ENCODE data around the gene DCAF6.

The DCAF6 gene

DNA sequence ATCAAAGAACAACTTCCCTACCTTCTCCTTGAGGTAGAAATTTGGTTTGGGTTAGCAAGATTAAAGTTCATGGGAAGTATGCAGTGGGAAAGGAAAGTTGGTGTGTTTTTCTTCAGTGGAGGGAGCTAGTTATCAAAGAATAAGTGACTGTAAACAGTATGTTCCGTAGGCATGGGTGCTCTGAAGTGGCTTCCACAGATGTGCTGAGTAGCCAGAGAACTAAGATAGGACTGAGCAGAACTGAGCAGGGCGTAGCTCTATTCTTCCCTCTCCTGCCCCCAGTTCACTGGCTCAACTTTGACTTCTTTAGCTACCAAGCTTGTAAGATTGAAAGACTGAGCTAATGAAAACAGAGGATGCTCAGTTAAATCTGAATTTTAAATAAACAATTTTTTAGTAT lies 26.0 kb upstream of the DCAF6 start:
- no CpG with 5 or more reads among the region's 2 CpGs for WGBS, 2 donors (ENCODE audit: extremely low coverage in 2 of 2, insufficient read length in 2 of 2, insufficient replicate concordance in 1 of 2)
- Histone ChIP-seq H3K4me2 (ENCODE audit: insufficient read depth, low read length, poor library complexity, severe bottlenecking) (no peak overlapping the region), H2BK120ac (ENCODE audit: low read depth, low read length) (no peak overlapping the region), H3K18ac (ENCODE audit: low read length) (no peak overlapping the region), H3K27me3 (ENCODE audit: control insufficient read depth in 3 of 3, insufficient read depth in 3 of 3, low read depth in 1 of 3, low read length in 3 of 3) (no peaks in the 10 kb centered on the region), H4K91ac (ENCODE audit: low read depth, low read length, poor library complexity) (no peak overlapping the region), H3K4me1 (ENCODE audit: control insufficient read depth in 2 of 2, insufficient read depth in 1 of 2, low read depth in 1 of 2, low read length in 2 of 2) (peaks cover 1 to 4% of the 10 kb centered on the region in 2 donors), H2BK12ac (ENCODE audit: low read length) (no peak overlapping the region), H2BK5ac (ENCODE audit: low read length) (no peak overlapping the region), H3K9me3 (replicated peaks in 1 of 2; ENCODE audit: control insufficient read depth in 2 of 2, insufficient read depth in 1 of 2, low read depth in 1 of 2, low read length in 2 of 2) (peaks cover 3 to 11% of the 10 kb centered on the region in 2 donors), H2AK5ac (ENCODE audit: low read depth, low read length) (no peak overlapping the region), H3K36me3 (replicated peaks in 1 of 2; ENCODE audit: control insufficient read depth in 2 of 2, insufficient read depth in 2 of 2, low read length in 2 of 2) (peaks cover 0 to 1% of the 10 kb centered on the region in 2 donors), H3K9ac (ENCODE audit: low read depth, low read length, poor library complexity) (no peak overlapping the region), H3K4ac (ENCODE audit: low read length) (no peak overlapping the region), H2BK15ac (ENCODE audit: low read length) (no peak overlapping the region), H3K23ac (ENCODE audit: low read depth, low read length, poor library complexity) (no peak overlapping the region), H4K8ac (ENCODE audit: low read depth, low read length) (no peak overlapping the region), H3K14ac (ENCODE audit: low read length) (no peak overlapping the region), H3K79me1 (ENCODE audit: low read depth, low read length) (no peaks in the 10 kb centered on the region), H3K4me3 (ENCODE audit: low read length in 2 of 2) (no peak overlapping the region), H3K27ac (replicated peaks; ENCODE audit: low read length) (no peak overlapping the region), H2AFZ (ENCODE audit: low read length) (no peak overlapping the region)
- DNase-seq (ENCODE audit: low spot score), result no peak

DNA sequence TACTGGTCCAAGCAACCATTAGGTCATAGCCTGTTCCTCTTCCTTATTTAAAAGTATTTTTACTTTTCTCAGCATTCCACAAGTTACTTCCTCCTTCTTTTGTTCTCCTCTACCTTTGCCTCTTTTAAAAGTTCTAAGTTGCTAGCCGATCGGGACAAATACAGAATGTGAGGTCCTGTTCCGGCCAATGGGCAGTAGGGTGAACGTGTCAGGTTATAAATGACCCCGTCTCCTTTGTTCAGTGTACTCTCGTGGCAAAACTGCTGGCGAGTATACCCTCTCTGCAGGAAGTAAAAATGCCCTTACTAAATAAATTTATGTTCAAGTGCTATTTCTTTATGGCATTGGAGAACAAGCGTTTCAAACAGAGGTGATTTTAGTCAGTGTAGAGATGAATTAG lies 25.1 kb upstream of the DCAF6 start:
- H3K4ac ChIP-seq (ENCODE audit: low read length), result no peak overlapping the region
- H2AFZ ChIP-seq (ENCODE audit: low read length), result no peak overlapping the region
- no peak overlapping the region for H3K18ac ChIP-seq (ENCODE audit: low read length)
- H4K8ac ChIP-seq (ENCODE audit: low read depth, low read length), result no peak overlapping the region
- no peak for DNase-seq (ENCODE audit: low spot score)
- H3K36me3 ChIP-seq (replicated peaks in 1 of 2; ENCODE audit: control insufficient read depth in 2 of 2, insufficient read depth in 2 of 2, low read length in 2 of 2), result peaks cover 0 to 1% of the 10 kb centered on the region in 2 donors
- H2BK5ac ChIP-seq (ENCODE audit: low read length), result no peak overlapping the region
- H2BK120ac ChIP-seq (ENCODE audit: low read depth, low read length), result no peak overlapping the region
- H3K27me3 ChIP-seq (ENCODE audit: control insufficient read depth in 3 of 3, insufficient read depth in 3 of 3, low read depth in 1 of 3, low read length in 3 of 3), result no peaks in the 10 kb centered on the region
- no peak overlapping the region for H3K23ac ChIP-seq (ENCODE audit: low read depth, low read length, poor library complexity)
- no peaks in the 10 kb centered on the region for H3K4me1 ChIP-seq (ENCODE audit: control insufficient read depth in 2 of 2, insufficient read depth in 1 of 2, low read depth in 1 of 2, low read length in 2 of 2)
- H3K27ac ChIP-seq (replicated peaks; ENCODE audit: low read length), result no peak overlapping the region
- no peak overlapping the region for H2BK15ac ChIP-seq (ENCODE audit: low read length)
- no peak overlapping the region for H3K14ac ChIP-seq (ENCODE audit: low read length)
- H2AK5ac ChIP-seq (ENCODE audit: low read depth, low read length), result no peak overlapping the region
- WGBS, 2 donors (ENCODE audit: extremely low coverage in 2 of 2, insufficient read length in 2 of 2, insufficient replicate concordance in 1 of 2), result no CpG with 5 or more reads among the region's 8 CpGs
- no peak overlapping the region for H2BK12ac ChIP-seq (ENCODE audit: low read length)
- no peak overlapping the region for H3K4me2 ChIP-seq (ENCODE audit: insufficient read depth, low read length, poor library complexity, severe bottlenecking)
- peaks cover 3 to 11% of the 10 kb centered on the region in 2 donors for H3K9me3 ChIP-seq (replicated peaks in 1 of 2; ENCODE audit: control insufficient read depth in 2 of 2, insufficient read depth in 1 of 2, low read depth in 1 of 2, low read length in 2 of 2)
- H3K4me3 ChIP-seq (ENCODE audit: low read length in 2 of 2), result no peak overlapping the region
- H3K9ac ChIP-seq (ENCODE audit: low read depth, low read length, poor library complexity), result no peak overlapping the region
- H4K91ac ChIP-seq (ENCODE audit: low read depth, low read length, poor library complexity), result no peak overlapping the region
- no peaks in the 10 kb centered on the region for H3K79me1 ChIP-seq (ENCODE audit: low read depth, low read length)

DNA sequence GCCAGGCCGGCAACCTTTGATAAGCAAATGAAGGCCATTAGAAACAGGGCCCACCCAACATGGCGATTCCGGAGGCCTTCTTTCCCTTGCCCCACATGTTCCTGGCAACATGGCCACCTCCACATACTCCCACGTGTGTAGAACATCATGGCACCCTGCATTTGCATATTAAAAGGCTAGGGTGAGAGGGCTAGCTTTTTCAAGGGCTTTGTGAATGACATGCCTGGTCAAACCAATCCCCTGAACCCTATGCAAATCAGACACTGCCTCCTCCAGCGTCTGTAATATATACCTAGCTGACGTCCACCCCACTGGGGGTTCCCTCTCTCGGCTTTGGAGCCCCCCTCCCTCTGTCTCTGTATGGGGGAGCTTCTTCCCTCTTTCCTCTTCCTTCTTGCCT lies 24.2 kb upstream of the DCAF6 start:
- no peak overlapping the region for H2BK5ac ChIP-seq (ENCODE audit: low read length)
- no peaks in the 10 kb centered on the region for H3K27me3 ChIP-seq (ENCODE audit: control insufficient read depth in 3 of 3, insufficient read depth in 3 of 3, low read depth in 1 of 3, low read length in 3 of 3)
- no peak overlapping the region for H3K23ac ChIP-seq (ENCODE audit: low read depth, low read length, poor library complexity)
- no peak overlapping the region for H4K91ac ChIP-seq (ENCODE audit: low read depth, low read length, poor library complexity)
- H4K8ac ChIP-seq (ENCODE audit: low read depth, low read length), result no peak overlapping the region
- peaks cover 3 to 11% of the 10 kb centered on the region in 2 donors for H3K9me3 ChIP-seq (replicated peaks in 1 of 2; ENCODE audit: control insufficient read depth in 2 of 2, insufficient read depth in 1 of 2, low read depth in 1 of 2, low read length in 2 of 2)
- no peak overlapping the region for H3K9ac ChIP-seq (ENCODE audit: low read depth, low read length, poor library complexity)
- H3K4me2 ChIP-seq (ENCODE audit: insufficient read depth, low read length, poor library complexity, severe bottlenecking), result no peak overlapping the region
- H3K18ac ChIP-seq (ENCODE audit: low read length), result no peak overlapping the region
- peak overlapping the region; percentile 51 for H2AFZ ChIP-seq (ENCODE audit: low read length)
- H3K4me3 ChIP-seq (ENCODE audit: low read length in 2 of 2), result peak overlapping the region in 1 of 2 donors; percentile 58
- H2BK120ac ChIP-seq (ENCODE audit: low read depth, low read length), result no peak overlapping the region
- H3K27ac ChIP-seq (replicated peaks; ENCODE audit: low read length), result no peak overlapping the region
- no peak for DNase-seq (ENCODE audit: low spot score)
- no CpG with 5 or more reads among the region's 7 CpGs for WGBS, 2 donors (ENCODE audit: extremely low coverage in 2 of 2, insufficient read length in 2 of 2, insufficient replicate concordance in 1 of 2)
- no peak overlapping the region for H2AK5ac ChIP-seq (ENCODE audit: low read depth, low read length)
- H3K36me3 ChIP-seq (replicated peaks in 1 of 2; ENCODE audit: control insufficient read depth in 2 of 2, insufficient read depth in 2 of 2, low read length in 2 of 2), result peaks cover 1 to 2% of the 10 kb centered on the region in 2 donors
- no peak overlapping the region for H2BK12ac ChIP-seq (ENCODE audit: low read length)
- no peak overlapping the region for H3K4ac ChIP-seq (ENCODE audit: low read length)
- H3K14ac ChIP-seq (ENCODE audit: low read length), result no peak overlapping the region
- H3K79me1 ChIP-seq (ENCODE audit: low read depth, low read length), result no peaks in the 10 kb centered on the region
- no peak overlapping the region for H2BK15ac ChIP-seq (ENCODE audit: low read length)
- H3K4me1 ChIP-seq (ENCODE audit: control insufficient read depth in 2 of 2, insufficient read depth in 1 of 2, low read depth in 1 of 2, low read length in 2 of 2), result no peaks in the 10 kb centered on the region

DNA sequence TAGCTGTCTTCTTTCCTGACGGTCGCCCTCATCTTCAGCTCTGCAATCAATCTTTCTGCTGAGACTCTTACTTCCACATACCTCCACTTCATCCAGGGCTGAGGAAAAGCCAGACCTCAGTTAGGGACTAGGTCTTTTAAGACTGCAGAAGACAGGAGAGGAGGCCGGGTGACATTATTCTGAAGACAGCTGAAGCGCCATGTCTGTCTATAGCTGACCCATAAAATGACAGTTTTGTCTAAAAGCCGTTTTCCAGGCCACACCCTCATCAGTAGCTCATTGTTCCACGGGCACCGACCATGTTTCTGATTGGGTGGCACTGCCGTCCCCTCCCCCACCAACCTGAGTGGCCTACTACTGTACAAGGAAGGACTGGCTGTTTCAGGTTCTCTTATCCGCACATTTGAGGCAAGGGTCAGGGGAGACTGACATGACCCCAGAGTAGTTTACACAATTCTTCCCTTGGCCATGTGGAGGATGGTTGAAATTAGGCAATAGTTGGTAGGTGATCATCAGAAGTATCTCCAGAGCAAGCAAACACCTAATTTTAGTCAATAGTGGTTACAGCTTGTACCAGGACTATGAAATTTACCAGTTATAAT lies 22.5 kb upstream of the DCAF6 start, which contains the start of gene ADCY10:
Gene ADCY10, minus strand, starts transcription at position 240 of the 602 bp plus-strand sequence. CDS start 8,994 bp downstream, outside the sequence.
- Histone ChIP-seq H3K79me1 (ENCODE audit: low read depth, low read length) (no peaks in the 10 kb centered on the region), H3K23ac (ENCODE audit: low read depth, low read length, poor library complexity) (no peak within 1 kb of the TSS), H3K14ac (ENCODE audit: low read length) (no peak within 1 kb of the TSS), H3K4me3 (ENCODE audit: low read length in 2 of 2) (no peak within 1 kb of the TSS), H2BK15ac (ENCODE audit: low read length) (no peak within 1 kb of the TSS), H3K27me3 (ENCODE audit: control insufficient read depth in 3 of 3, insufficient read depth in 3 of 3, low read depth in 1 of 3, low read length in 3 of 3) (no peaks in the 10 kb centered on the region), H3K4ac (ENCODE audit: low read length) (no peak within 1 kb of the TSS), H3K9ac (ENCODE audit: low read depth, low read length, poor library complexity) (no peak within 1 kb of the TSS), H2AFZ (ENCODE audit: low read length) (no peak within 1 kb of the TSS), H2AK5ac (ENCODE audit: low read depth, low read length) (no peak within 1 kb of the TSS), H2BK5ac (ENCODE audit: low read length) (no peak within 1 kb of the TSS), H2BK12ac (ENCODE audit: low read length) (no peak within 1 kb of the TSS), H4K8ac (ENCODE audit: low read depth, low read length) (no peak within 1 kb of the TSS), H3K18ac (ENCODE audit: low read length) (no peak within 1 kb of the TSS), H3K27ac (replicated peaks; ENCODE audit: low read length) (no peak within 1 kb of the TSS), H3K9me3 (replicated peaks in 1 of 2; ENCODE audit: control insufficient read depth in 2 of 2, insufficient read depth in 1 of 2, low read depth in 1 of 2, low read length in 2 of 2) (peaks cover 3 to 11% of the 10 kb centered on the region in 2 donors), H4K91ac (ENCODE audit: low read depth, low read length, poor library complexity) (no peak within 1 kb of the TSS), H3K4me2 (ENCODE audit: insufficient read depth, low read length, poor library complexity, severe bottlenecking) (no peak within 1 kb of the TSS), H3K36me3 (replicated peaks in 1 of 2; ENCODE audit: control insufficient read depth in 2 of 2, insufficient read depth in 2 of 2, low read length in 2 of 2) (peaks cover 1 to 8% of the 10 kb centered on the region in 2 donors), H3K4me1 (ENCODE audit: control insufficient read depth in 2 of 2, insufficient read depth in 1 of 2, low read depth in 1 of 2, low read length in 2 of 2) (no peaks in the 10 kb centered on the region), H2BK120ac (ENCODE audit: low read depth, low read length) (no peak within 1 kb of the TSS)
- WGBS, 2 donors (ENCODE audit: extremely low coverage in 2 of 2, insufficient read length in 2 of 2, insufficient replicate concordance in 1 of 2), result no CpG with 5 or more reads among the region's 9 CpGs
- no peak for DNase-seq (ENCODE audit: low spot score)

Data from neuronal stem cell (in vitro differentiated cells).